Upper lobe of right lung (tissue), 1 donor: ENCODE measurements around the gene MLN. TPM values are rescaled to one million over a fixed set of nuclear protein-coding genes. Genes with fewer than 3 reads are reported as not detected.

Source experiments
- ATAC-seq: fragments of 200-7000 bp; cut with Tn5 transposase; one replicate; pipeline ENCODE4 v1.9.1; 2020; ENCODE audit warnings: mild to moderate bottlenecking, moderate library complexity
- DNase-seq: peaks from one replicate; pipeline ENCODE4 v3.0.0-alpha.2; 2020
- H3K27ac ChIP-seq: fragments of 200-600 bp; one replicate; pipeline ENCODE4 v1.8.0; 2022
- H3K27me3 ChIP-seq: fragments of 200-600 bp; one replicate; pipeline ENCODE4 v1.8.0; 2022; ENCODE audit warnings: mild to moderate bottlenecking
- H3K36me3 ChIP-seq: fragments of 200-600 bp; one replicate; pipeline ENCODE4 v1.8.0; 2022
- H3K4me1 ChIP-seq: fragments of 200-600 bp; one replicate; pipeline ENCODE4 v1.8.0; 2022
- H3K4me3 ChIP-seq: fragments of 200-600 bp; one replicate; pipeline ENCODE4 v1.8.0; 2022; ENCODE audit warnings: mild to moderate bottlenecking
- H3K9me3 ChIP-seq: fragments of 200-600 bp; one replicate; pipeline ENCODE4 v1.8.0; 2022
- intact Hi-C: fragments of 100-400 bp; cut with DNase I; formaldehyde crosslinking; loops from one replicate; pipeline ENCODE4 v1.11.0; 2022
- total RNA-seq: library from RNA; stranded (reverse); fragmentation: NEBNext Ultra II Directional; extraction: Animal tissue kit (Norgen Biotek cat#: 25700); gene quantifications from one replicate; pipeline ENCODE4 v1.2.1, GENCODE V29; 2021
- TF ChIP-seq, protein P1 (sequence below): fragments of 200-600 bp; IDR thresholded peaks from one replicate; pipeline ENCODE4 v1.8.0; 2022; ENCODE audit warnings: antibody characterized with exemption
- donor health status: DM: no; HTN: yes; CAD: no; lungs with severe emphysema.

MLN gene
- total RNA-seq, 1 donor from 2014 or later: not detected

DNA sequence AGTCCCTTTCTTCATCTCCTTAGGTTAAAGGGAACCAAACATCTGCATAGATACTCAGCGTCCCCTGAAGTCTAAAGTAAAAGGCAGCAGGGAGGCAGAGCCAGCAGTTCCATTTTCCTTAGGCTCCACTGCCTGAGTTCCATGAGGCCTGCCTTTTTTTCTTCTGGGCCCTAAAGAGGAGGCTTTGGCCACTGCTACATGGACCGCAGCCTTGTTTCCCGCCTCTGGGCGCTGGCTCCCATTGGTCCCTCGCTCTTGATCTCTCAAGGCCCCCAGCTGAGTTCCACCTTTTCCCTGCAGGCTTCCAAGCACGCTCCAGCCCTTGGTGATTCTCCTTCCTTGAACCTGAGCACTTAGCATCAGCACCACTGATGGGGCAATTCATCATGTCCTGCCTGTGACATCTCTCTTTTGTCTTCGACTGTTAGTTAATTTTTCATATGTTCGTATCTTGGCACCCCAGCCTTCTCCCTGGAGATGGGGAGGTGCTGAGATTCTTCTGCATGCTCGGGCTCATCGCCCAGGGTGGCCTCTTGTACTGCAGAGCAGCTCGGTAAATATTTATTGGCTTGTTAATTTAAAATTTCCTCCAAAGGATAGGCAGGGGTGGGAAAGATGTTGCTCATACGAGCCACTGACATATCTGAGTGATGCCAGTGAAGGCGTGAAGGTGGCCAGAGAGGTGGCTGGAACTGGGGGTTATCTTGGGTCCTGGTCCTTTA is 3.4 kb downstream of the MLN start:
- intact Hi-C loops: no loop called here
- peaks cover 41% of the 10 kb centered on the region for H3K27me3 ChIP-seq
- H3K4me1 ChIP-seq: no peaks in the 10 kb centered on the region
- H3K9me3 ChIP-seq: no peaks in the 10 kb centered on the region
- no peak overlapping the region for H3K4me3 ChIP-seq
- H3K36me3 ChIP-seq: no peaks in the 10 kb centered on the region
- no peak for DNase-seq
- H3K27ac ChIP-seq: no peak overlapping the region
- no peak for ATAC-seq
- TF ChIP-seq, protein P1, sequence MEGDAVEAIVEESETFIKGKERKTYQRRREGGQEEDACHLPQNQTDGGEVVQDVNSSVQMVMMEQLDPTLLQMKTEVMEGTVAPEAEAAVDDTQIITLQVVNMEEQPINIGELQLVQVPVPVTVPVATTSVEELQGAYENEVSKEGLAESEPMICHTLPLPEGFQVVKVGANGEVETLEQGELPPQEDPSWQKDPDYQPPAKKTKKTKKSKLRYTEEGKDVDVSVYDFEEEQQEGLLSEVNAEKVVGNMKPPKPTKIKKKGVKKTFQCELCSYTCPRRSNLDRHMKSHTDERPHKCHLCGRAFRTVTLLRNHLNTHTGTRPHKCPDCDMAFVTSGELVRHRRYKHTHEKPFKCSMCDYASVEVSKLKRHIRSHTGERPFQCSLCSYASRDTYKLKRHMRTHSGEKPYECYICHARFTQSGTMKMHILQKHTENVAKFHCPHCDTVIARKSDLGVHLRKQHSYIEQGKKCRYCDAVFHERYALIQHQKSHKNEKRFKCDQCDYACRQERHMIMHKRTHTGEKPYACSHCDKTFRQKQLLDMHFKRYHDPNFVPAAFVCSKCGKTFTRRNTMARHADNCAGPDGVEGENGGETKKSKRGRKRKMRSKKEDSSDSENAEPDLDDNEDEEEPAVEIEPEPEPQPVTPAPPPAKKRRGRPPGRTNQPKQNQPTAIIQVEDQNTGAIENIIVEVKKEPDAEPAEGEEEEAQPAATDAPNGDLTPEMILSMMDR: no peak

DNA sequence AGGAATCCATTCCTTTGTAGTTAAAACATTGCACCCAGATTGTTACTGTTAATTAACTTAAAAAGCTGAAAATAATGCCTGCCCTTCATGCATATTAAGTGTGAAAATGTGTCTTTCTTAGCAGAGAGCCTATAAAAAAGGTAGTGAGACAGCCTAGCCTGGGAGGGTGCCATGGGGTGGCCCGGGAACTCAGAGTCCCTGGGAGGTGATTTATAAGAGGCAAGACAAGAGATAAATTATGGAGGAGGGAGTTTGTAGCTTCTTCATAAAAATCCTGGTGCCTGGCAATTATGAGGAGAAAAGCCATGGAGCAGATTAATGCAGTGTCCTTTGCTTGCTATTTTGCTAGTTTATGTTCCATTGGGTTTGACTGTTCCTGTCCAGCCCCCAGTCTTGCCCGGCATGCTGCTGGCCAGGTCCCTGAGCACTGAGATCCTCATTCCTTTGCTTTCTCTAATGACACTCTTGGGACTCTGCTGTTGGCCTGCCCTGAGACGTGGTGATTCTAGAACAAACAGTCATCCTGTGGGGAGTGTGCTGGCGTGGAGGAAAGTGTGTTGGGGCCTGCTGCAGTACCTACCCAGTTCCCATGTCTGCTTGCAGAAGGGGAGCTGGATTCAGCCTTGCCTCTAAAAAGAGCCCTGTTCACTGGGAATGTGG is 4.2 kb downstream of the MLN start:
- ATAC-seq (no peak), DNase-seq (no peak)
- Histone ChIP-seq H3K27me3 (peaks cover 33% of the 10 kb centered on the region), H3K4me3 (no peak overlapping the region), H3K36me3 (no peaks in the 10 kb centered on the region), H3K27ac (no peak overlapping the region), H3K4me1 (no peaks in the 10 kb centered on the region), H3K9me3 (no peaks in the 10 kb centered on the region)
- intact Hi-C loops: no loop called here
- TF ChIP-seq, protein P1: no peak

DNA sequence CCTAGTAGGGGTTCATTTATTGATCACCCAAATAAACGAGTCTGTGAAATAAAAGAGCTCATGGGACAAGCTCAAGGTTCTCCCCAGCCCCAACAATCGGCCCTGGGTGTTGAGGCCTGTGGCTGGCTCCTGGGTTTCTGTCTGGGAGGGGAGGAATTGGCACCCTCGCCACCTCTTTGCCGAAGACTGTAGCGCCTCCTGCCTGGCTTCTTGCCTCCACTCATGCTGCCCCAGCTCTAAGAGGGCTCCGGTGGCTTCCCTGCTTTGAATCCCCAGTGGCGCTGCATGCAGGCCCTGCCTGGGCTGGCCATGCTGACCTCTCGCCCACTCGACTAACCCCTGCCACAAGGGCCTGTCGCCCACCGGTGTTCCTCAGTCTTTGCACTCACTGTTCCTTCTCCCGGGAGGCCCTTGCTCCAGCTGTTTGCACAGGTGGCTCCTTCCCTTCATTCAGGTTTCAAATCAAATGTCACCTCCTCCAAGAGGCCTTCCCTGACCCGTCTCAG is 5.4 kb downstream of the MLN start:
- H3K27ac ChIP-seq: no peak overlapping the region
- H3K4me3 ChIP-seq: no peak overlapping the region
- DNase-seq (no peak), ATAC-seq (no peak)
- H3K27me3 ChIP-seq: peaks cover 30% of the 10 kb centered on the region
- TF ChIP-seq, protein P1: no peak
- intact Hi-C loops: no loop called here
- no peaks in the 10 kb centered on the region for H3K4me1 ChIP-seq
- no peaks in the 10 kb centered on the region for H3K9me3 ChIP-seq
- H3K36me3 ChIP-seq: no peaks in the 10 kb centered on the region

DNA sequence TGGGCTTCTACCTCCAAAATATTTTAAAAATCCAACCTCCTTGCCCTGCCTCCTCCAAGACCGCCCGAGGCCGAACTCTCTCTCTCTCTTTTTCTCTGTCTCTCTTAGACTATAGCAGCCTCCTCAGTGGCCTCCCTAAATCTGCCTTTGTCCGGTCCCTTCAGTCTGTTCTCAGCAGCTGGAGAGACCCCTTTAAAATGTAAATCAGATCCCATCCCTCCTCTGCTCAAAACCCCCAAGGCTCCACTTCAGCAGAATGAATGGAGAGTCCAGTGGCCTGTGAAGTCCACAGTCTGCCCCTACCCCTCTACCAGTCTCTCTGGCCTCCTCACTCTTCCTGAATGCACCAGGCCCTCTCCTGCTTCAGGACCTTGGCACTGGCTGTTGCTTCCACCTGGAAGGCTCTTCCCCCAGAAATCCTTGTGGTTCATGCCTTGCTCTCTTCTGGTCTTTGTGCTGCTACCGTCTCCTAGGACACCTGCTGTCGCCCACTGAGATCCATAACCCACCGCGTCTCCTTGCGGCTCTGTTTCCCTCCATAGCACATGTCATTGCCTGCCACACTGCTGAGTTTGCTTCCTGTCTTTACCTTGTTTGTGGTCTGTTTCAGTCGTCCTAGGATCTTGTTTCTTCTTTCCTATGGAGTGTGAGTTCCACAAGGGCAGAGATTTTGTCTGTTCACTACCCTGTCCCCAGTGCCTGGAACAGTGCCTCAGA is 6.0 kb downstream of the MLN start:
- H3K27me3 ChIP-seq: peaks cover 25% of the 10 kb centered on the region
- H3K4me1 ChIP-seq: no peaks in the 10 kb centered on the region
- ATAC-seq (no peak), DNase-seq (no peak)
- intact Hi-C loops: no loop called here
- no peaks in the 10 kb centered on the region for H3K9me3 ChIP-seq
- H3K4me3 ChIP-seq: no peak overlapping the region
- TF ChIP-seq, protein P1: no peak
- no peak overlapping the region for H3K27ac ChIP-seq
- H3K36me3 ChIP-seq: no peaks in the 10 kb centered on the region

DNA sequence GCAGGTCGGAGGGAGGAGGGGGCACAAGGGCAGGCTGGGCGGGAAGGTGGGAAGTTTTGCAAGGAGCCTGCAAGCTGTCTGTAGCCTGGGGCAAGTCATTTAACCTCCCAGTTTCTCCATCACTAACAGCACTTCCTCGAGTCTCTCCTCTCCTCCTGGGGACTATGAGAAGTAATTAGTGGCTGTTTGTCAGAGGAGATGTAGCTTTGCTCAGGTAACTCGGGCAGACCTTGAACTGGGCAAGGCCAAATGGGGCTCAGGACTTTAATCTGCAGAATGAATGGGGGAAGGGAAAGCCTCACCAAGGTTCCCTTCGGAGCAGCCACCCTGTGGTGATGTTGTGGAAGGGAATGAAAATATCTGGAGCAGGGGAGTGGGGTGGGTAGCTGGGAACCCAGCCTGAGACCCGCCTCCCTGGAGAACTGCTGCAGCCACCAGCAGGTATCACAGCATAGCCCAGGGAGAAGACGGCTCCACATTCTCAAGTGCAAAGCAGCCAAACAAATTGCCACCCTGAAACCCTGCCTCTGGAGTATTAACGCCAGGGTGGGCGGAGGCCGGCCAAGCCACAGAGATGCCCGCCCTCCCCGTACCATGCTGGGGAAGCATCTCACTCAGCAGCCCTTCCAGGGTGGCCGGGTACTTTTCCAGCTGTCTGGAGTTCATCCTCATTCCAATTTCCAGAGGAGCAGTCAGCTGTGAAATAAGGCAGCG is 8.7 kb downstream of the MLN start:
- intact Hi-C loops: no loop called here
- Histone ChIP-seq H3K4me3 (no peak overlapping the region), H3K4me1 (no peaks in the 10 kb centered on the region), H3K27ac (no peak overlapping the region), H3K27me3 (peaks cover 18% of the 10 kb centered on the region), H3K36me3 (no peaks in the 10 kb centered on the region), H3K9me3 (no peaks in the 10 kb centered on the region)
- ATAC-seq (no peak), DNase-seq (no peak)
- TF ChIP-seq, protein P1: no peak
